Measurements from ENCODE around the gene ZNF594.
"Not testable (repeated sequence)": the region's sequence is repeated elsewhere in the genome, so short reads cannot be mapped to it uniquely, and the experiment has no call there.

The ZNF594 gene

GRCh38 chr17:5135726-5136579, 55.7 kb downstream of the ZNF594 start:
- no peak for DNase-seq

- not testable (repeated sequence) for DNase-seq
Observed at GRCh38 chr17:5135131-5135712, 56.4 kb downstream of the ZNF594 start.

- not testable (repeated sequence) for DNase-seq
Observed at GRCh38 chr17:5134571-5134970, 57.1 kb downstream of the ZNF594 start.

GRCh38 chr17:5133961-5134360, 57.7 kb downstream of the ZNF594 start:
- not testable (repeated sequence) for DNase-seq

GRCh38 chr17:5133311-5133710, 58.4 kb downstream of the ZNF594 start:
- no peak for DNase-seq

GRCh38 chr17:5132503-5133225, 59.0 kb downstream of the ZNF594 start:
- DNase-seq = not testable (repeated sequence)

- DNase-seq = not testable (repeated sequence)
Observed at GRCh38 chr17:5131799-5132502, 59.7 kb downstream of the ZNF594 start.

- DNase-seq = no peak
Observed at GRCh38 chr17:5131146-5131715, 60.4 kb downstream of the ZNF594 start.

GRCh38 chr17:5130687-5131086, 61.0 kb downstream of the ZNF594 start:
- not testable (repeated sequence) for DNase-seq

- not testable (repeated sequence) for DNase-seq
Observed at GRCh38 chr17:5130261-5130660, 61.4 kb downstream of the ZNF594 start.

GRCh38 chr17:5129770-5130169, 61.9 kb downstream of the ZNF594 start:
- DNase-seq = not testable (repeated sequence)
